Hepatocyte (in vitro differentiated cells): ENCODE results near the gene LBX2. TPM values are rescaled to one million over a fixed set of nuclear protein-coding genes. Genes with fewer than 3 reads are reported as not detected.
A peak's percentile ranks its signal among the peaks of the same experiment; 100 is the strongest.

Experiments used
- DNase-seq: peaks from one replicate; pipeline ENCODE4 v3.0.0-alpha.2; 2016; ENCODE audit warnings: low spot score
- H2AFZ ChIP-seq: fragments of 200-600 bp; sonication (generic); 2 replicates; pipeline ENCODE4 v1.6.0; 2016; ENCODE audit warnings: antibody characterized with exemption, mild to moderate bottlenecking
- H3K27ac ChIP-seq: fragments of 200-600 bp; sonication (generic); 2 replicates; pipeline ENCODE4 v1.5.1; 2016; ENCODE audit warnings: mild to moderate bottlenecking
- H3K27me3 ChIP-seq: fragments of 200-600 bp; sonication (generic); 2 replicates; pipeline ENCODE4 v1.6.1; 2016
- H3K36me3 ChIP-seq: fragments of 200-600 bp; sonication (generic); replicated peaks from 2 replicates; pipeline ENCODE4 v1.5.1; 2016; ENCODE audit warnings: low read depth; ENCODE audit not compliant: insufficient read depth
- H3K4me1 ChIP-seq: fragments of 200-600 bp; sonication (generic); 2 replicates; pipeline ENCODE4 v1.5.1; 2016; ENCODE audit warnings: mild to moderate bottlenecking, moderate library complexity; ENCODE audit not compliant: insufficient read depth
- H3K4me2 ChIP-seq: fragments of 200-600 bp; sonication (generic); 2 replicates; pipeline ENCODE4 v1.6.0; 2016
- H3K4me3 ChIP-seq: fragments of 200-600 bp; sonication (generic); 2 replicates; pipeline ENCODE4 v1.5.1; 2016; ENCODE audit warnings: mild to moderate bottlenecking
- H3K79me2 ChIP-seq: fragments of 200-600 bp; sonication (generic); 2 replicates; pipeline ENCODE4 v1.6.0; 2017; ENCODE audit warnings: mild to moderate bottlenecking
- H3K9me2 ChIP-seq: fragments of 200-600 bp; sonication (generic); replicated peaks from 2 replicates; pipeline ENCODE4 v1.6.0; 2017; ENCODE audit warnings: mild to moderate bottlenecking; ENCODE audit not compliant: insufficient read depth
- H3K9me3 ChIP-seq: fragments of 200-600 bp; sonication (generic); 2 replicates; pipeline ENCODE4 v1.5.1; 2016; ENCODE audit warnings: low read depth, mild to moderate bottlenecking
- H4K20me1 ChIP-seq: fragments of 200-600 bp; sonication (generic); 2 replicates; pipeline ENCODE4 v1.6.0; 2016; ENCODE audit warnings: mild to moderate bottlenecking; ENCODE audit not compliant: insufficient read depth, poor library complexity, severe bottlenecking
- CTCF ChIP-seq: fragments of 200-600 bp; sonication (generic); IDR thresholded peaks from 2 replicates; pipeline ENCODE4 v1.5.1; 2016; ENCODE audit warnings: antibody characterized with exemption, mild to moderate bottlenecking; ENCODE audit not compliant: poor library complexity
- EZH2 ChIP-seq: fragments of 200-600 bp; sonication (generic); IDR thresholded peaks from 2 replicates; pipeline ENCODE4 v1.6.1; 2016; ENCODE audit warnings: antibody characterized with exemption, mild to moderate bottlenecking, borderline replicate concordance
- EZH2phosphoT487 ChIP-seq: fragments of 200-600 bp; sonication (generic); IDR thresholded peaks from one replicate; pipeline ENCODE4 v1.6.1; 2018; ENCODE audit warnings: antibody characterized with exemption, mild to moderate bottlenecking, low read depth, moderate library complexity; ENCODE audit not compliant: unreplicated experiment, severe bottlenecking
- WGBS: methylation state at CpG from one replicate; pipeline ENCODE4 v1.1.6; 2016; ENCODE audit warnings: low lambda C conversion rate; ENCODE audit errors: missing lambda C conversion rate; 5-methylcytosine and 5-hydroxymethylcytosine counted together
- polyA plus RNA-seq: library from polyadenylated mRNA; unstranded; fragments of >200 nt; fragmentation: Nextera tagmentation; extraction: Ambion mirVana; gene quantifications from 2 replicates; pipeline ENCODE4 v1.2.1, GENCODE V29; 2016
- total RNA-seq: library from RNA; depleted of rRNA; stranded (reverse); fragments of >200 nt; gene quantifications from 2 replicates; pipeline ENCODE4 v1.2.3, GENCODE V29; 2014

The LBX2 gene
- total and polyA plus RNA-seq, 2 experiments from 2014 or later: 2.5 to 5.2 TPM

GRCh38 chr2:74503506-74504475, 4.4 kb upstream of the LBX2 start:
- DNase-seq: no peak
- Histone ChIP-seq H3K9me2 (no peaks in the 10 kb centered on the region), H3K4me2 (peak overlapping the region; percentile 92), H3K4me3 (peak overlapping the region; percentile 30), H3K9me3 (no peaks in the 10 kb centered on the region), H3K79me2 (peaks cover 40% of the 10 kb centered on the region), H3K27me3 (peaks cover 26% of the 10 kb centered on the region), H3K36me3 (no peaks in the 10 kb centered on the region), H4K20me1 (no peaks in the 10 kb centered on the region), H3K27ac (peak overlapping the region; percentile 99), H2AFZ (peak overlapping the region; percentile 53), H3K4me1 (peaks cover 55% of the 10 kb centered on the region)
- TF ChIP-seq CTCF (no peak), EZH2phosphoT487 (no peak), EZH2 (no peak)
- 57% methylated on average over 44 of the region's 45 CpGs for WGBS

- Histone ChIP-seq H3K36me3 (no peaks in the 10 kb centered on the region), H2AFZ (peak overlapping the region; percentile 80), H3K27me3 (peaks cover 35% of the 10 kb centered on the region), H3K9me2 (no peaks in the 10 kb centered on the region), H3K27ac (peak overlapping the region; percentile 99), H3K4me1 (peaks cover 57% of the 10 kb centered on the region), H3K79me2 (peaks cover 40% of the 10 kb centered on the region), H4K20me1 (no peaks in the 10 kb centered on the region), H3K9me3 (no peaks in the 10 kb centered on the region), H3K4me3 (peak overlapping the region; percentile 40), H3K4me2 (peak overlapping the region; percentile 92)
- 4% methylated on average over 65 of the region's 67 CpGs for WGBS
- peak; percentile 92 for DNase-seq
- peak; percentile 44 for TF ChIP-seq CTCF
- TF ChIP-seq EZH2phosphoT487: no peak
- peak; percentile 61 for TF ChIP-seq EZH2
These were observed 3.5 kb upstream of the LBX2 start for GRCh38 chr2:74502720-74503505.

- TF ChIP-seq EZH2 (peak; percentile 15), CTCF (no peak), EZH2phosphoT487 (no peak)
- peaks cover 64% of the 10 kb centered on the region for H3K4me1 ChIP-seq
- H3K9me3 ChIP-seq: no peaks in the 10 kb centered on the region
- H2AFZ ChIP-seq: peak overlapping the region; percentile 80
- DNase-seq: peak; percentile 75
- H3K36me3 ChIP-seq: no peaks in the 10 kb centered on the region
- H3K4me3 ChIP-seq: peak overlapping the region; percentile 40
- 17% methylated on average over 31 of the region's 32 CpGs for WGBS
- H3K27me3 ChIP-seq: peaks cover 41% of the 10 kb centered on the region
- H3K27ac ChIP-seq: peak overlapping the region; percentile 99
- peaks cover 40% of the 10 kb centered on the region for H3K79me2 ChIP-seq
- H3K9me2 ChIP-seq: no peaks in the 10 kb centered on the region
- peak overlapping the region; percentile 92 for H3K4me2 ChIP-seq
- H4K20me1 ChIP-seq: no peaks in the 10 kb centered on the region
These were observed 2.8 kb upstream of the LBX2 start for GRCh38 chr2:74502147-74502719.
